H1 (cell line): ENCODE measurements around the gene KRTAP19-4. TPM values are rescaled to one million over a fixed set of nuclear protein-coding genes. Genes with fewer than 3 reads are reported as not detected.

ENCODE experiments used
- PHF8 ChIP-seq: fragments of 200-600 bp; sonication (generic); conservative IDR thresholded peaks from 2 replicates; pipeline ENCODE4 v1.7.1; 2012; ENCODE audit warnings: low read depth, mild to moderate bottlenecking, inconsistent platforms, low read length, moderate library complexity
- RBBP5 ChIP-seq: IDR thresholded peaks from 2 replicates; pipeline ENCODE4 v1.7.1; 2012; ENCODE audit warnings: low read depth, mild to moderate bottlenecking, inconsistent platforms, low read length, moderate library complexity, borderline replicate concordance
- TEAD4 ChIP-seq: IDR thresholded peaks from 2 replicates; pipeline ENCODE4 v1.6.1; 2012; ENCODE audit warnings: low read depth, low read length, inconsistent platforms, mixed read lengths
- polyA plus RNA-seq, 7 experiments: library from polyadenylated mRNA; depleted of rRNA in 3 of 7; stranded (reverse) in 5 of 7; unstranded in 2 of 7; fragments of >200 nt in 5 of 7; fragments of 200-250 nt in 2 of 7; gene quantifications; 1 replicate in 5 of 7; 2 replicates in 1 of 7; 4 replicates in 1 of 7; pipeline versions ENCODE4 v1.2.1 to v1.2.3, GENCODE V29; 2011 to 2013; ENCODE audit warnings: missing spikeins in 2 of 7, mixed read lengths in 2 of 7
- total RNA-seq: library from RNA; stranded (reverse); fragmentation: NEBNext Ultra II Directional; extraction: Animal tissue kit (Norgen Biotek cat#: 25700); gene quantifications from 2 replicates; pipeline ENCODE4 v1.2.1, GENCODE V29; 2021

Gene KRTAP19-4
- total and polyA plus RNA-seq, 2 of the 8 experiments (the other 6 are each of a cell fraction or from before 2014, with no cell fraction given): not detected

- TF ChIP-seq RBBP5 (no peak), TEAD4 (no peak), PHF8 (no peak)
Measured at GRCh38 chr21:30541764-30542163, 44.8 kb upstream of the KRTAP19-4 start, which contains the start of gene KRTAP19-6 (continued).
